HG02678 (cell line): ENCODE measurements around the gene IL34.

ENCODE experiments used
- ATAC-seq: cut with Tn5 transposase; IDR thresholded peaks from one replicate; pipeline ENCODE4 v1.9.1; 2021; ENCODE audit warnings: mild to moderate bottlenecking, moderate library complexity; ENCODE audit not compliant: unreplicated experiment

IL34 gene

GRCh38 chr16:70700101-70701020 is 54.0 kb downstream of the IL34 start:
- no peak for ATAC-seq

- ATAC-seq, result no peak
Measured at GRCh38 chr16:70701036-70701435, 54.7 kb downstream of the IL34 start.

GRCh38 chr16:70701596-70701995 is 55.2 kb downstream of the IL34 start:
- no peak for ATAC-seq

- ATAC-seq, result no peak
Measured at GRCh38 chr16:70701998-70702397, 55.6 kb downstream of the IL34 start.

- no peak for ATAC-seq
Measured at GRCh38 chr16:70702624-70703023, 56.3 kb downstream of the IL34 start.

GRCh38 chr16:70703041-70703834 is 56.9 kb downstream of the IL34 start:
- no peak for ATAC-seq

- no peak for ATAC-seq
Measured at GRCh38 chr16:70703835-70704381, 57.5 kb downstream of the IL34 start.

GRCh38 chr16:70704586-70704985 is 58.2 kb downstream of the IL34 start:
- ATAC-seq, result no peak

- ATAC-seq, result no peak
Measured at GRCh38 chr16:70705056-70705455, 58.7 kb downstream of the IL34 start.

- ATAC-seq, result no peak
Measured at GRCh38 chr16:70706948-70707465, 60.6 kb downstream of the IL34 start.

GRCh38 chr16:70708366-70709246 is 62.2 kb downstream of the IL34 start:
- no peak for ATAC-seq

GRCh38 chr16:70709457-70709856 is 63.1 kb downstream of the IL34 start:
- ATAC-seq, result no peak

GRCh38 chr16:70709942-70710341 is 63.6 kb downstream of the IL34 start:
- no peak for ATAC-seq
